ENCODE results near the gene TYK2.

DNA sequence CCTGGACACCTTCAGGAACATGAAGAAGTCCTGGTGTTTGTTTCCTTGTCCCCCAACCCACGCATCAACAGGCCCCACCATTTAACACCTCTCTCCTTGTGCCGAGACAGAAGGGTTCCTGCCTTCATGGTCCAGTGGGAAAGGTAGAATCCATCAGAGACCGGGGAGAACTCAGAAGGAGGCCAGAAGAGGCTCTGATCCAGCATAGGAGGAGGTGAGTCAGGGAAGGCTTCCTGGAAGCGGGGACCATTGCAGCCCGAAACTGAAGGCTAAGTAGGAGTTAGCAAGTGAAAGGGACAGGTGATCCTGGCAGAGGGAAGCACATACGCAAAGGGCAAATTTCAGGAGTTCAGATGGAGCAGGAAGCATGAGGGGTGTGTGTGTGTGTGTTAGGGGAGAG lies 41.4 kb downstream of the TYK2 start:
- TF ChIP-seq, protein P1, sequence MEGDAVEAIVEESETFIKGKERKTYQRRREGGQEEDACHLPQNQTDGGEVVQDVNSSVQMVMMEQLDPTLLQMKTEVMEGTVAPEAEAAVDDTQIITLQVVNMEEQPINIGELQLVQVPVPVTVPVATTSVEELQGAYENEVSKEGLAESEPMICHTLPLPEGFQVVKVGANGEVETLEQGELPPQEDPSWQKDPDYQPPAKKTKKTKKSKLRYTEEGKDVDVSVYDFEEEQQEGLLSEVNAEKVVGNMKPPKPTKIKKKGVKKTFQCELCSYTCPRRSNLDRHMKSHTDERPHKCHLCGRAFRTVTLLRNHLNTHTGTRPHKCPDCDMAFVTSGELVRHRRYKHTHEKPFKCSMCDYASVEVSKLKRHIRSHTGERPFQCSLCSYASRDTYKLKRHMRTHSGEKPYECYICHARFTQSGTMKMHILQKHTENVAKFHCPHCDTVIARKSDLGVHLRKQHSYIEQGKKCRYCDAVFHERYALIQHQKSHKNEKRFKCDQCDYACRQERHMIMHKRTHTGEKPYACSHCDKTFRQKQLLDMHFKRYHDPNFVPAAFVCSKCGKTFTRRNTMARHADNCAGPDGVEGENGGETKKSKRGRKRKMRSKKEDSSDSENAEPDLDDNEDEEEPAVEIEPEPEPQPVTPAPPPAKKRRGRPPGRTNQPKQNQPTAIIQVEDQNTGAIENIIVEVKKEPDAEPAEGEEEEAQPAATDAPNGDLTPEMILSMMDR (conservative IDR thresholded peaks at IDR 0.05; ENCODE audit: low read length) = no peak
- no peak for TF ChIP-seq EZH2phosphoT487 (IDR thresholded peaks at IDR 0.05; ENCODE audit: borderline replicate concordance)

All from Loucy (cell line).